ENCODE results near the gene KIR2DL1.
"Not testable (repeated sequence)": the region's sequence is repeated elsewhere in the genome, so short reads cannot be mapped to it uniquely, and the experiment has no call there.

DNA sequence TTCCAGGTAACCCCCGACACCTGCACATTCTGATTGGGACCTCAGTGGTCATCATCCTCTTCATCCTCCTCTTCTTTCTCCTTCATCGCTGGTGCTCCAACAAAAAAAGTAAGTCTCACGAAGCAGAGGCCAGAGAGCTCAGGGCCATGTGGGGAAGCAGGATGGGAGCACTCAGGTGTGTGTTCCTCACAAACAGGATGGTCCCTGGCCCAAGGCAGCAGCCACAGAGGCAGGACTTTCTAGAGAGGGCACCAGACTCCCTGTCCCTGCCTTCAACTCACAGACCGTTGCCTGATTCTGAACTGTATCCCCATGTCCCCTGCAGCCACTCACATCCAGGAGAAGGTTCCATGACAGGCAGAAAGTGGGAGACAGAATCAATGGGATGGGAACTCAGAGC, 13.3 kb downstream of the KIR2DL1 start:
- TF ChIP-seq, protein P1, sequence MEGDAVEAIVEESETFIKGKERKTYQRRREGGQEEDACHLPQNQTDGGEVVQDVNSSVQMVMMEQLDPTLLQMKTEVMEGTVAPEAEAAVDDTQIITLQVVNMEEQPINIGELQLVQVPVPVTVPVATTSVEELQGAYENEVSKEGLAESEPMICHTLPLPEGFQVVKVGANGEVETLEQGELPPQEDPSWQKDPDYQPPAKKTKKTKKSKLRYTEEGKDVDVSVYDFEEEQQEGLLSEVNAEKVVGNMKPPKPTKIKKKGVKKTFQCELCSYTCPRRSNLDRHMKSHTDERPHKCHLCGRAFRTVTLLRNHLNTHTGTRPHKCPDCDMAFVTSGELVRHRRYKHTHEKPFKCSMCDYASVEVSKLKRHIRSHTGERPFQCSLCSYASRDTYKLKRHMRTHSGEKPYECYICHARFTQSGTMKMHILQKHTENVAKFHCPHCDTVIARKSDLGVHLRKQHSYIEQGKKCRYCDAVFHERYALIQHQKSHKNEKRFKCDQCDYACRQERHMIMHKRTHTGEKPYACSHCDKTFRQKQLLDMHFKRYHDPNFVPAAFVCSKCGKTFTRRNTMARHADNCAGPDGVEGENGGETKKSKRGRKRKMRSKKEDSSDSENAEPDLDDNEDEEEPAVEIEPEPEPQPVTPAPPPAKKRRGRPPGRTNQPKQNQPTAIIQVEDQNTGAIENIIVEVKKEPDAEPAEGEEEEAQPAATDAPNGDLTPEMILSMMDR (IDR thresholded peaks at IDR 0.05; ENCODE audit: low read depth, low read length, poor library complexity, severe bottlenecking), result not testable (repeated sequence)
- not testable (repeated sequence) for TF ChIP-seq EZH2phosphoT487 (IDR thresholded peaks at IDR 0.05; ENCODE audit: borderline replicate concordance, low read length)

All from DOHH2 (cell line).